ENCODE results near the gene CPEB1.
A peak's percentile ranks its signal among the peaks of the same experiment; 100 is the strongest.
"Not testable (repeated sequence)": the region's sequence is repeated elsewhere in the genome, so short reads cannot be mapped to it uniquely, and the experiment has no call there.

CPEB1 gene

GRCh38 chr15:82505842-82506241, 141.3 kb downstream of the CPEB1 start:
- DNase-seq (ENCODE audit: low read depth, low spot score); in situ Hi-C loops (cut with HindIII; ENCODE audit: low sequenced_read_pairs); H3K4me3 ChIP-seq (ENCODE audit: low read depth, low read length): not testable (repeated sequence)

- DNase-seq (ENCODE audit: low read depth, low spot score); in situ Hi-C loops (cut with HindIII; ENCODE audit: low sequenced_read_pairs); H3K4me3 ChIP-seq (ENCODE audit: low read depth, low read length): not testable (repeated sequence)
Measured at GRCh38 chr15:82504074-82504473, 143.1 kb downstream of the CPEB1 start.

DNA sequence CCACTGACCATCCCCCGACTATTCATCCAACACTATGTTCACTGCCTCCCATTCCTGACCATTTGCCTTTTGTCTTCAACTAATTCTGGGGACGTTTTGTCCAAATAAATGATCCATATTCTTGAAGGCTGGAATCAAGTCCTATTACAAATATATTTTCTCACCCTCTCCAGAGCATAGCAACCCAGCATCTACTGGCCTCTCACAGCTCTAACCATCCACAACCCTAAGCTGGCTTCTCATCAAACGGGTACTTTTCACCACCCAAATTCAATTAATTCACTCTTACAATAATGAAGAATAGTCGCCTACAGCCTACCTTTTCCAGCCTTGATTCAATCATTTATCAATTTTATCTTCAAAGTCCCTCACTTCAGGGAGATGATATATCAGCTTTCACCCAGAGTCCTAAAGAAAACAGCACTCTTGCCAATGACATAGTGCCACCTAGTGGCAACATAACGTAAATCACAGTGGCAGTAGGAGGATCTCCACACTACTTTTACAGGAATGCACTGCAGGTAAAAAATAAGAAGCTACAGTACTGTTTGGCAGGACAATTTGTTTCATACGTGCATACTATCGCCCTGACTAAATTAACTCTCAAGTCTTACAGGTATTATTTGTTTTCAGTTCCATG, 144.3 kb downstream of the CPEB1 start:
- H3K4me3 ChIP-seq (ENCODE audit: low read depth, low read length); DNase-seq (ENCODE audit: low read depth, low spot score); in situ Hi-C loops (cut with HindIII; ENCODE audit: low sequenced_read_pairs): not testable (repeated sequence)
- TF ChIP-seq, protein P1, sequence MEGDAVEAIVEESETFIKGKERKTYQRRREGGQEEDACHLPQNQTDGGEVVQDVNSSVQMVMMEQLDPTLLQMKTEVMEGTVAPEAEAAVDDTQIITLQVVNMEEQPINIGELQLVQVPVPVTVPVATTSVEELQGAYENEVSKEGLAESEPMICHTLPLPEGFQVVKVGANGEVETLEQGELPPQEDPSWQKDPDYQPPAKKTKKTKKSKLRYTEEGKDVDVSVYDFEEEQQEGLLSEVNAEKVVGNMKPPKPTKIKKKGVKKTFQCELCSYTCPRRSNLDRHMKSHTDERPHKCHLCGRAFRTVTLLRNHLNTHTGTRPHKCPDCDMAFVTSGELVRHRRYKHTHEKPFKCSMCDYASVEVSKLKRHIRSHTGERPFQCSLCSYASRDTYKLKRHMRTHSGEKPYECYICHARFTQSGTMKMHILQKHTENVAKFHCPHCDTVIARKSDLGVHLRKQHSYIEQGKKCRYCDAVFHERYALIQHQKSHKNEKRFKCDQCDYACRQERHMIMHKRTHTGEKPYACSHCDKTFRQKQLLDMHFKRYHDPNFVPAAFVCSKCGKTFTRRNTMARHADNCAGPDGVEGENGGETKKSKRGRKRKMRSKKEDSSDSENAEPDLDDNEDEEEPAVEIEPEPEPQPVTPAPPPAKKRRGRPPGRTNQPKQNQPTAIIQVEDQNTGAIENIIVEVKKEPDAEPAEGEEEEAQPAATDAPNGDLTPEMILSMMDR (IDR thresholded peaks at IDR 0.05; ENCODE audit: low read depth, low read length), result peak; percentile 4

DNA sequence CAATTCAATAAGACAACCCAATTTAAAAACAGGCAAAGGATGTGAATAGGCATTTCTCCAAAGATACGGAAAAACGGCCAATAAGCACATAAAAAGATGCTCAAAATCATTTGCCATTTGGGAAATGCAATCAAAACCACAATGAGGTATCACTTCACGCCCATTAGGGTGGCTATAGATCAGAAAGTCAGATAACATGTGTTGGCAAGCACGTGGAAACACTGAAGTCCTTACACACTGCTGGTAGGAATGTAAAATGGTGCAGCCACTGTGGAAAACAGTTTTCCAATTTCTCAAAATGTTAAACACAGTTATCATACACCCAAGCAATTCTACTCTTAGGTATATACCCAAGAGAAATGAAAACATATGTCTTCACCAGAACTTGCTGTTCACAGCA, 146.4 kb downstream of the CPEB1 start:
- in situ Hi-C loops (cut with HindIII; ENCODE audit: low sequenced_read_pairs); DNase-seq (ENCODE audit: low read depth, low spot score); H3K4me3 ChIP-seq (ENCODE audit: low read depth, low read length): not testable (repeated sequence)

- DNase-seq (ENCODE audit: low read depth, low spot score); in situ Hi-C loops (cut with HindIII; ENCODE audit: low sequenced_read_pairs); H3K4me3 ChIP-seq (ENCODE audit: low read depth, low read length): not testable (repeated sequence)
Measured at GRCh38 chr15:82497978-82498377, 149.2 kb downstream of the CPEB1 start.
